Urothelium cell line (cell line): Measurements from ENCODE around the gene OR8H2.
"Not testable (repeated sequence)": the region's sequence is repeated elsewhere in the genome, so short reads cannot be mapped to it uniquely, and the experiment has no call there.

ENCODE experiments used
- DNase-seq: peaks from one replicate; pipeline ENCODE4 v3.0.0; 2011; ENCODE audit warnings: low spot score, mixed read lengths
- FAIRE-seq: peaks from 2 replicates; lab custom pipeline; 2011; peaks lifted over from hg19 to GRCh38; lab: Jason Lieb, UNC

The OR8H2 gene

GRCh38 chr11:56103210-56103737, at the start of gene OR8H2:
Gene OR8H2 (plus strand): TSS chr11:56103687. CDS start chr11:56105043, 1,356 bp downstream.
- DNase-seq, result no peak
- FAIRE-seq, result no peak

GRCh38 chr11:56056366-56056765, 47.1 kb upstream of the OR8H2 start:
- FAIRE-seq, DNase-seq: not testable (repeated sequence)

- not testable (repeated sequence) for FAIRE-seq, DNase-seq
Observed at GRCh38 chr11:56057661-56058237, 45.7 kb upstream of the OR8H2 start.

- not testable (repeated sequence) for FAIRE-seq, DNase-seq
Observed at GRCh38 chr11:56058260-56058780, 45.2 kb upstream of the OR8H2 start.

GRCh38 chr11:56066980-56067379, 36.5 kb upstream of the OR8H2 start:
- FAIRE-seq (no peak), DNase-seq (no peak)

GRCh38 chr11:56089697-56090096, 13.8 kb upstream of the OR8H2 start:
- DNase-seq (no peak), FAIRE-seq (no peak)

- DNase-seq, result no peak
- FAIRE-seq, result no peak
Observed at GRCh38 chr11:56093008-56093407, 10.5 kb upstream of the OR8H2 start, which contains the start of gene OR8I2. Gene OR8I2 (plus strand): TSS chr11:56093308. CDS start chr11:56093308, 0 bp downstream.

GRCh38 chr11:56122073-56122472, 18.6 kb downstream of the OR8H2 start, which contains the start of gene OR8H3:
Gene OR8H3 (plus strand): TSS chr11:56122373. CDS start chr11:56122373, 0 bp downstream.
- DNase-seq (no peak), FAIRE-seq (no peak)

- DNase-seq, result no peak
- no peak for FAIRE-seq
Observed at GRCh38 chr11:56140151-56140661, 36.7 kb downstream of the OR8H2 start, which contains the start of gene OR8J3. Gene OR8J3 (minus strand): TSS chr11:56140201. CDS start chr11:56137718, 2,483 bp downstream.

GRCh38 chr11:56143681-56144080, 40.2 kb downstream of the OR8H2 start:
- not testable (repeated sequence) for DNase-seq, FAIRE-seq

GRCh38 chr11:56151376-56151775, 47.9 kb downstream of the OR8H2 start:
- FAIRE-seq (no peak), DNase-seq (no peak)

GRCh38 chr11:56152333-56152732, 48.8 kb downstream of the OR8H2 start:
- DNase-seq (no peak), FAIRE-seq (no peak)
